DMS114 treated with DMSO at 0.1 percent for 48 hours (cell line): ENCODE data around the gene SLC13A3.

Source experiments
- DNase-seq: peaks from one replicate; lab custom pipeline; 2025; ENCODE audit not compliant: unreplicated experiment; lab: John Stamatoyannopoulos, UW

SLC13A3 gene

GRCh38 chr20:46543959-46544358 lies 107.3 kb downstream of the SLC13A3 start:
- DNase-seq: no peak

GRCh38 chr20:46543033-46543432 lies 108.2 kb downstream of the SLC13A3 start:
- no peak for DNase-seq

- no peak for DNase-seq
Observed at GRCh38 chr20:46541229-46541935, 109.9 kb downstream of the SLC13A3 start.

- no peak for DNase-seq
Observed at GRCh38 chr20:46539113-46539512, 112.1 kb downstream of the SLC13A3 start.

GRCh38 chr20:46530640-46531039 lies 120.6 kb downstream of the SLC13A3 start:
- no peak for DNase-seq

GRCh38 chr20:46523696-46524328 lies 127.4 kb downstream of the SLC13A3 start:
- no peak for DNase-seq

GRCh38 chr20:46523108-46523507 lies 128.2 kb downstream of the SLC13A3 start:
- DNase-seq: no peak

GRCh38 chr20:46520976-46521579 lies 130.2 kb downstream of the SLC13A3 start:
- DNase-seq: no peak

- DNase-seq: no peak
Observed at GRCh38 chr20:46520540-46520939, 130.7 kb downstream of the SLC13A3 start.

GRCh38 chr20:46519471-46520068 lies 131.7 kb downstream of the SLC13A3 start:
- no peak for DNase-seq

- peak; percentile 65 for DNase-seq
Observed at GRCh38 chr20:46512943-46513844, 138.1 kb downstream of the SLC13A3 start, which contains the start of gene ZNF334. Gene ZNF334 (minus strand): TSS chr20:46513559. CDS start chr20:46512102, 1,457 bp downstream.

GRCh38 chr20:46509523-46509922 lies 141.7 kb downstream of the SLC13A3 start:
- no peak for DNase-seq
